ENCODE data around the gene ZNF800. TPM values are rescaled to one million over a fixed set of nuclear protein-coding genes. Genes with fewer than 3 reads are reported as not detected.

The ZNF800 gene
- polyA plus RNA-seq, 1 of the 3 experiments (the other 2 are of a cell fraction), result 9.2 TPM

DNA sequence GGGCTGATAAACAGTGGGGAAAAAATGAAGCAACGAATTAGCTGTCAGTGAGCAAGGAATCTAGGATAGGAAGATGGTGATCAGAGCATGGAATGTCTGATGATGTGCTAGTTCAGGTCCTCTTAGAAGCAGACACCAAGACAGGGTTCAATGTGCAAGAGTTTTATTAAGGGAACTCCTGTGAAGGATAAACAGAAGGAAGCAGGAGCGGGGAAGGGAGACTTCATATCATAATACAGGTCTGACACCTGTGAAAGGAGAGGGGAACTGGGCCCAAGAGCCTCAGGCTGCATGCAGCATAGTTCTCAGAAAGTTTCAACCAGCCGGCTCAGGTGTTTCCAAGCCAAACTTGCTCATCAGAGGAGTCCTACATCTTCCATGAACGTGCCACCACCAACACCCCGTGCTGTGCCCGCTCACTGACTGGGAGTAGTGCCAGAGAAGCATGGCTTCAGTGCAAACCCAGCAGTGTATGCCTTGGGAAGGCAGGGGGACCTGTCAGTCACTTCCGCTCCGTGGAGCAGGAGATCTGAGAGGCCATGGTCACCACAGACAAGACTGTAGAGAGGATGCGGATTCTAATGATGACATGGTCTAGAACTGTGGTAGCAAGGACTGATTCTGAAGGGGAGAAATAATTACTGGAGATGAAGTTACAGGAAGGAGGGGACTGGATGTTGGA, 45.8 kb downstream of the ZNF800 start:
- CTCF ChIA-PET, result interaction anchor here (0.6 to 3.6 kb wide), 20 partner anchors 8 to 1731 kb away, joined by 3 to 36 read pairs (median 6); partner anchors contain the start of gene ZNF800
- H3F3A ChIP-seq (replicated peaks; ENCODE audit: insufficient read depth), result peaks cover 16% of the 10 kb centered on the region

DNA sequence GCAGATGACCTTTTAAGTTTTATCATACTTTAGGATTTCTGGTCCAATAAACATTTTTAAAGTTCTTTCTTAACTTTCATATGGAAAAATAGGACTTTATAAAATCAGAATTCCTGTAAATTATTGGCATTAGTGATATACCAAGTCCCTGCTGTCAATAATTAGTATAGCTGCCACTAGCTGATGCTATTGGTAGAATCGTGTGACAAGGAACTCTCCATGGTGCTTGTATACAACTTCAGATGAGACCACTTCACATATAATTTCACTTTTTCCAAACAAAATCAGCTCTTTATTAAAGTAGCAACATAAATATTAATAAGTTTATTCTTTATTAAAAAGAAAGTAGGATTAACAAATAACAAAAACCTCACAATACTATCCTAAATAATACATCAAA, 49.9 kb downstream of the ZNF800 start:
- POLR2A ChIA-PET, result no interaction called here
- no peak for DNase-seq
- 0 out of 2 replicates have a peak, but pooled peaks cover 6% of the 10 kb centered on the region for H3K9me2 ChIP-seq
- H3K4me2 ChIP-seq, result no peak overlapping the region
- H3K27ac ChIP-seq (ENCODE audit: low read depth in 2 of 2, low read length in 1 of 2), result no peak overlapping the region
- TF ChIP-seq, protein P1, sequence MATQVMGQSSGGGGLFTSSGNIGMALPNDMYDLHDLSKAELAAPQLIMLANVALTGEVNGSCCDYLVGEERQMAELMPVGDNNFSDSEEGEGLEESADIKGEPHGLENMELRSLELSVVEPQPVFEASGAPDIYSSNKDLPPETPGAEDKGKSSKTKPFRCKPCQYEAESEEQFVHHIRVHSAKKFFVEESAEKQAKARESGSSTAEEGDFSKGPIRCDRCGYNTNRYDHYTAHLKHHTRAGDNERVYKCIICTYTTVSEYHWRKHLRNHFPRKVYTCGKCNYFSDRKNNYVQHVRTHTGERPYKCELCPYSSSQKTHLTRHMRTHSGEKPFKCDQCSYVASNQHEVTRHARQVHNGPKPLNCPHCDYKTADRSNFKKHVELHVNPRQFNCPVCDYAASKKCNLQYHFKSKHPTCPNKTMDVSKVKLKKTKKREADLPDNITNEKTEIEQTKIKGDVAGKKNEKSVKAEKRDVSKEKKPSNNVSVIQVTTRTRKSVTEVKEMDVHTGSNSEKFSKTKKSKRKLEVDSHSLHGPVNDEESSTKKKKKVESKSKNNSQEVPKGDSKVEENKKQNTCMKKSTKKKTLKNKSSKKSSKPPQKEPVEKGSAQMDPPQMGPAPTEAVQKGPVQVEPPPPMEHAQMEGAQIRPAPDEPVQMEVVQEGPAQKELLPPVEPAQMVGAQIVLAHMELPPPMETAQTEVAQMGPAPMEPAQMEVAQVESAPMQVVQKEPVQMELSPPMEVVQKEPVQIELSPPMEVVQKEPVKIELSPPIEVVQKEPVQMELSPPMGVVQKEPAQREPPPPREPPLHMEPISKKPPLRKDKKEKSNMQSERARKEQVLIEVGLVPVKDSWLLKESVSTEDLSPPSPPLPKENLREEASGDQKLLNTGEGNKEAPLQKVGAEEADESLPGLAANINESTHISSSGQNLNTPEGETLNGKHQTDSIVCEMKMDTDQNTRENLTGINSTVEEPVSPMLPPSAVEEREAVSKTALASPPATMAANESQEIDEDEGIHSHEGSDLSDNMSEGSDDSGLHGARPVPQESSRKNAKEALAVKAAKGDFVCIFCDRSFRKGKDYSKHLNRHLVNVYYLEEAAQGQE (IDR thresholded peaks at IDR 0.05; ENCODE audit: low read depth, low read length), result peak; percentile 53; the same call in 1 of the 2 replicates
- TF ChIP-seq EP300 (IDR thresholded peaks at IDR 0.05; ENCODE audit: borderline replicate concordance in 1 of 2, low read depth in 1 of 2, low read length in 1 of 2) (no peak), TEAD4 (IDR thresholded peaks at IDR 0.05; ENCODE audit: borderline replicate concordance, insufficient read depth) (no peak), POLR2AphosphoS5 (IDR thresholded peaks at IDR 0.05; ENCODE audit: low read depth, low read length) (no peak), GATA2 (CRISPR knock-in tag; IDR thresholded peaks at IDR 0.05) (no peak), ELF1 (IDR thresholded peaks at IDR 0.05) (no peak), FOSL2 (IDR thresholded peaks at IDR 0.05; ENCODE audit: borderline replicate concordance, low read depth) (no peak)
- TF ChIP-seq, protein P2, sequence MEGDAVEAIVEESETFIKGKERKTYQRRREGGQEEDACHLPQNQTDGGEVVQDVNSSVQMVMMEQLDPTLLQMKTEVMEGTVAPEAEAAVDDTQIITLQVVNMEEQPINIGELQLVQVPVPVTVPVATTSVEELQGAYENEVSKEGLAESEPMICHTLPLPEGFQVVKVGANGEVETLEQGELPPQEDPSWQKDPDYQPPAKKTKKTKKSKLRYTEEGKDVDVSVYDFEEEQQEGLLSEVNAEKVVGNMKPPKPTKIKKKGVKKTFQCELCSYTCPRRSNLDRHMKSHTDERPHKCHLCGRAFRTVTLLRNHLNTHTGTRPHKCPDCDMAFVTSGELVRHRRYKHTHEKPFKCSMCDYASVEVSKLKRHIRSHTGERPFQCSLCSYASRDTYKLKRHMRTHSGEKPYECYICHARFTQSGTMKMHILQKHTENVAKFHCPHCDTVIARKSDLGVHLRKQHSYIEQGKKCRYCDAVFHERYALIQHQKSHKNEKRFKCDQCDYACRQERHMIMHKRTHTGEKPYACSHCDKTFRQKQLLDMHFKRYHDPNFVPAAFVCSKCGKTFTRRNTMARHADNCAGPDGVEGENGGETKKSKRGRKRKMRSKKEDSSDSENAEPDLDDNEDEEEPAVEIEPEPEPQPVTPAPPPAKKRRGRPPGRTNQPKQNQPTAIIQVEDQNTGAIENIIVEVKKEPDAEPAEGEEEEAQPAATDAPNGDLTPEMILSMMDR (IDR thresholded peaks at IDR 0.05), result no peak
- no peaks in the 10 kb centered on the region for H3K27me3 ChIP-seq (ENCODE audit: insufficient read depth)
- H4K20me1 ChIP-seq (ENCODE audit: insufficient read depth), result no peaks in the 10 kb centered on the region
- H3K9ac ChIP-seq, result no peak overlapping the region
- H3K4me1 ChIP-seq (ENCODE audit: control insufficient read depth in 1 of 2, insufficient read depth in 2 of 2, low read depth in 1 of 2, low read length in 1 of 2), result peaks cover 0 to 2% of the 10 kb centered on the region in 2 experiments; a peak in 1 of 4 replicates
- no peak overlapping the region for H3K4me3 ChIP-seq (ENCODE audit: low read depth in 2 of 2, low read length in 1 of 2)
- peaks cover 4 to 12% of the 10 kb centered on the region in 2 experiments for H3K36me3 ChIP-seq (replicated peaks in 1 of 2; ENCODE audit: control insufficient read depth in 1 of 2, insufficient read depth in 2 of 2, low read length in 1 of 2)
- H2AFZ ChIP-seq (ENCODE audit: low read depth), result no peak overlapping the region
- H3K79me2 ChIP-seq (ENCODE audit: insufficient read depth), result no peaks in the 10 kb centered on the region
- WGBS (ENCODE audit: low lambda C conversion rate), result 80% methylated on average over 1 of the region's 1 CpG
- H3K9me3 ChIP-seq, result peaks cover 16% of the 10 kb centered on the region; the same call in 1 of the 2 replicates
- peaks cover 3% of the 10 kb centered on the region for H3F3A ChIP-seq (replicated peaks; ENCODE audit: insufficient read depth)
- CTCF ChIA-PET, result no interaction called here

More for the DNA sequence above, 45.8 kb downstream of the ZNF800 start:
- 80% methylated on average over 8 of the region's 9 CpGs for WGBS (ENCODE audit: low lambda C conversion rate)
- H2AFZ ChIP-seq (ENCODE audit: low read depth), result no peak overlapping the region
- H3K9ac ChIP-seq, result no peak overlapping the region
- peaks cover 0 to 9% of the 10 kb centered on the region in 2 experiments; a peak in 2 of 4 replicates for H3K4me1 ChIP-seq (ENCODE audit: control insufficient read depth in 1 of 2, insufficient read depth in 2 of 2, low read depth in 1 of 2, low read length in 1 of 2)
- no peaks in the 10 kb centered on the region for H3K27me3 ChIP-seq (ENCODE audit: insufficient read depth)
- no peak overlapping the region for H3K27ac ChIP-seq (ENCODE audit: low read depth in 2 of 2, low read length in 1 of 2)
- no peaks in the 10 kb centered on the region for H3K79me2 ChIP-seq (ENCODE audit: insufficient read depth)
- POLR2A ChIA-PET, result no interaction called here
- no peak overlapping the region for H3K4me2 ChIP-seq
- no peak for DNase-seq
- peaks cover 18 to 27% of the 10 kb centered on the region in 2 experiments for H3K36me3 ChIP-seq (replicated peaks in 1 of 2; ENCODE audit: control insufficient read depth in 1 of 2, insufficient read depth in 2 of 2, low read length in 1 of 2)
- no peak for TF ChIP-seq NFIC (IDR thresholded peaks at IDR 0.05; ENCODE audit: borderline replicate concordance)
- TF ChIP-seq EZH2phosphoT487 (IDR thresholded peaks at IDR 0.05; ENCODE audit: borderline replicate concordance, low read depth), result no peak
- TF ChIP-seq FOSL2 (IDR thresholded peaks at IDR 0.05; ENCODE audit: borderline replicate concordance, low read depth), result no peak
- TF ChIP-seq, protein P1 (IDR thresholded peaks at IDR 0.05; ENCODE audit: low read depth, low read length), result no peak
- no peak for TF ChIP-seq POLR2AphosphoS5 (IDR thresholded peaks at IDR 0.05; ENCODE audit: low read depth, low read length)
- H3K9me2 ChIP-seq, result 0 out of 2 replicates have a peak, but pooled peaks cover 6% of the 10 kb centered on the region
- peaks cover 16% of the 10 kb centered on the region; the same call in 1 of the 2 replicates for H3K9me3 ChIP-seq
- H3K4me3 ChIP-seq (ENCODE audit: low read depth in 2 of 2, low read length in 1 of 2), result no peak overlapping the region
- no peaks in the 10 kb centered on the region for H4K20me1 ChIP-seq (ENCODE audit: insufficient read depth)
